ENCODE results near the gene FOXD4L6.
"Not testable (repeated sequence)": the region's sequence is repeated elsewhere in the genome, so short reads cannot be mapped to it uniquely, and the experiment has no call there.

DNA sequence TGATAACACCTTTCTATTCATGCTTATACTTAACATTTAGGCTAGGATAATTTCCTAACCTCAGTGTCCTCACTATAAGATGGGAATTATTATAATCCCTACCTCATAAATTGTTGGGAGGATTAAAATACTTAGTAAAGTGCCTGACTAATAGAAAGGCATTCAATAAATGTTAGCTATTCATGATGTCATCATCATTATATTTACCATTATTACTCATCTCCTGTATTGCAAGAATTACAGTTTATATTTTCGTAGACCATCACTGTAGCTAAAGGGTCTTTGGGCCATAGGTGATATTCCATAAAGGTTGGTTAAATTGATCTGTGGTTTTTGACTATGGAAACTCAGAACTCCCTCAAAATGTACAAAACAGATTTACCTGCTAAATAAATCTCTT, 50.9 kb downstream of the FOXD4L6 start:
- TF ChIP-seq, protein P1, sequence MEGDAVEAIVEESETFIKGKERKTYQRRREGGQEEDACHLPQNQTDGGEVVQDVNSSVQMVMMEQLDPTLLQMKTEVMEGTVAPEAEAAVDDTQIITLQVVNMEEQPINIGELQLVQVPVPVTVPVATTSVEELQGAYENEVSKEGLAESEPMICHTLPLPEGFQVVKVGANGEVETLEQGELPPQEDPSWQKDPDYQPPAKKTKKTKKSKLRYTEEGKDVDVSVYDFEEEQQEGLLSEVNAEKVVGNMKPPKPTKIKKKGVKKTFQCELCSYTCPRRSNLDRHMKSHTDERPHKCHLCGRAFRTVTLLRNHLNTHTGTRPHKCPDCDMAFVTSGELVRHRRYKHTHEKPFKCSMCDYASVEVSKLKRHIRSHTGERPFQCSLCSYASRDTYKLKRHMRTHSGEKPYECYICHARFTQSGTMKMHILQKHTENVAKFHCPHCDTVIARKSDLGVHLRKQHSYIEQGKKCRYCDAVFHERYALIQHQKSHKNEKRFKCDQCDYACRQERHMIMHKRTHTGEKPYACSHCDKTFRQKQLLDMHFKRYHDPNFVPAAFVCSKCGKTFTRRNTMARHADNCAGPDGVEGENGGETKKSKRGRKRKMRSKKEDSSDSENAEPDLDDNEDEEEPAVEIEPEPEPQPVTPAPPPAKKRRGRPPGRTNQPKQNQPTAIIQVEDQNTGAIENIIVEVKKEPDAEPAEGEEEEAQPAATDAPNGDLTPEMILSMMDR (IDR thresholded peaks at IDR 0.05) = not testable (repeated sequence)
- not testable (repeated sequence) for TF ChIP-seq EZH2 (IDR thresholded peaks at IDR 0.05; ENCODE audit: borderline replicate concordance, insufficient read depth, low read depth, low read length, poor library complexity, severe bottlenecking)

Measured in B cell (primary cell).